ENCODE results near the gene HDC. TPM values are rescaled to one million over a fixed set of nuclear protein-coding genes. Genes with fewer than 3 reads are reported as not detected.

Gene HDC, protein sequence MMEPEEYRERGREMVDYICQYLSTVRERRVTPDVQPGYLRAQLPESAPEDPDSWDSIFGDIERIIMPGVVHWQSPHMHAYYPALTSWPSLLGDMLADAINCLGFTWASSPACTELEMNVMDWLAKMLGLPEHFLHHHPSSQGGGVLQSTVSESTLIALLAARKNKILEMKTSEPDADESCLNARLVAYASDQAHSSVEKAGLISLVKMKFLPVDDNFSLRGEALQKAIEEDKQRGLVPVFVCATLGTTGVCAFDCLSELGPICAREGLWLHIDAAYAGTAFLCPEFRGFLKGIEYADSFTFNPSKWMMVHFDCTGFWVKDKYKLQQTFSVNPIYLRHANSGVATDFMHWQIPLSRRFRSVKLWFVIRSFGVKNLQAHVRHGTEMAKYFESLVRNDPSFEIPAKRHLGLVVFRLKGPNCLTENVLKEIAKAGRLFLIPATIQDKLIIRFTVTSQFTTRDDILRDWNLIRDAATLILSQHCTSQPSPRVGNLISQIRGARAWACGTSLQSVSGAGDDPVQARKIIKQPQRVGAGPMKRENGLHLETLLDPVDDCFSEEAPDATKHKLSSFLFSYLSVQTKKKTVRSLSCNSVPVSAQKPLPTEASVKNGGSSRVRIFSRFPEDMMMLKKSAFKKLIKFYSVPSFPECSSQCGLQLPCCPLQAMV
- total RNA-seq = under 1 TPM in 1 of 2 donors, not detected in 1; 0.31 TPM
- 3.8 TPM for polyA plus RNA-seq (2013, experiment 1 of 2)
- 2.5 TPM for polyA plus RNA-seq (2013, experiment 2 of 2)
- long read RNA-seq, experiment 1 = 0 reads
- long read RNA-seq, experiment 2 = 0 reads
- long read RNA-seq, experiment 3 = 0 reads
- long read RNA-seq, experiment 4 = 0 reads

DNA sequence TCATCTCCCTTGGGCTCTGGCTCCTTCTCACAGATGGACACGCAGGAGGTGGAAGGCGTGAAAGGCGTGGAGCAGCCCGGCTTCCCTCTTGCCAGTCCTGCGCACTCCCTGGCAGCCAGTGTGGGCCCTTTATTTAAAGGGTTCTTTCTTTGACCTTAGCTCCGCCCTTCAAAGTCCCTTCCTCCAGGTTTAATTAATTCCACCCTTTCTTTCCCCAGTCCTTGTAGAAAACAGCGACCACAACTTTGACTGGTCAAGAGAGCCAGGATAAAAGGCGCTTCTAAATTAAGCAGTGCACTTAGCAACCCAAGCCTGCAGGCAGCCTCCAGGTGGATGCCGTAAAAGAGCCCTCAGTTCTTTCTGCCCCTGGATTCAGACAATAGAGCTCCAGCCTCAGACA, at the start of gene HDC:
TSS of gene HDC (minus strand) at position 107 of the 400 bp plus-strand sequence. CDS start at position 4, 103 bp downstream.
- no peaks in the 10 kb centered on the region for H3K27me3 ChIP-seq (ENCODE audit: control insufficient read depth, insufficient read depth, low read length, poor library complexity, severe bottlenecking)
- DNase-seq = peak; percentile 38
- no peak within 1 kb of the TSS for H3K4me3 Mint-ChIP-seq

DNA sequence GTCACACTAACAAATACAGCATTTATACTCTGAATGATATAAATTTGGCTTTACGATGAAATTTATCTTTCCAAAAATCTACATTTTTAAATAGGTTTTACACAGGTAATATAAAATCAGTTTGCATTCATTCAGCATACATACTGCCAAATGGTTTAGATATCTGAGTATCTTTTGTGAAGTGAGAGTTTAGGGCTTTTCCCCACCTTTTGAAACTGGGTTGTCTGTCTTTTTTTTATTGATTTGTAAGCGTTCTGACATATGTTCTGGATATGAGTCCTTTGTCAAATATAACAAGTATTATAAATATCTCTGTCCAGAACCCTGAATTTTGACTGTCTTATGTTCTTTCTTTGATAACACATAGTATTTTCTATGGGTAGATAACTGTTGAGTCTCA, 47.1 kb upstream of the HDC start:
- no peaks in the 10 kb centered on the region for H3K4me1 Mint-ChIP-seq
- no peak overlapping the region for H3K9ac ChIP-seq (ENCODE audit: extremely low read depth, low read length, poor library complexity, severe bottlenecking)
- no peak overlapping the region for H3K27ac ChIP-seq (ENCODE audit: low read depth, low read length)
- peaks cover 17% of the 10 kb centered on the region for H3K9me3 Mint-ChIP-seq
- H3K4me1 ChIP-seq (ENCODE audit: control insufficient read depth, insufficient read depth, low read length) = no peaks in the 10 kb centered on the region
- no peaks in the 10 kb centered on the region for H3K27me3 ChIP-seq (ENCODE audit: control insufficient read depth, insufficient read depth, low read length, poor library complexity, severe bottlenecking)
- peaks cover 24% of the 10 kb centered on the region for H3K36me3 Mint-ChIP-seq (ENCODE audit: low read depth)
- H3K36me3 ChIP-seq (ENCODE audit: control insufficient read depth, insufficient read depth, low read length) = peaks cover 19% of the 10 kb centered on the region
- peaks cover 15% of the 10 kb centered on the region for H3K9me3 ChIP-seq (ENCODE audit: control insufficient read depth, low read length)
- TF ChIP-seq, protein P1, sequence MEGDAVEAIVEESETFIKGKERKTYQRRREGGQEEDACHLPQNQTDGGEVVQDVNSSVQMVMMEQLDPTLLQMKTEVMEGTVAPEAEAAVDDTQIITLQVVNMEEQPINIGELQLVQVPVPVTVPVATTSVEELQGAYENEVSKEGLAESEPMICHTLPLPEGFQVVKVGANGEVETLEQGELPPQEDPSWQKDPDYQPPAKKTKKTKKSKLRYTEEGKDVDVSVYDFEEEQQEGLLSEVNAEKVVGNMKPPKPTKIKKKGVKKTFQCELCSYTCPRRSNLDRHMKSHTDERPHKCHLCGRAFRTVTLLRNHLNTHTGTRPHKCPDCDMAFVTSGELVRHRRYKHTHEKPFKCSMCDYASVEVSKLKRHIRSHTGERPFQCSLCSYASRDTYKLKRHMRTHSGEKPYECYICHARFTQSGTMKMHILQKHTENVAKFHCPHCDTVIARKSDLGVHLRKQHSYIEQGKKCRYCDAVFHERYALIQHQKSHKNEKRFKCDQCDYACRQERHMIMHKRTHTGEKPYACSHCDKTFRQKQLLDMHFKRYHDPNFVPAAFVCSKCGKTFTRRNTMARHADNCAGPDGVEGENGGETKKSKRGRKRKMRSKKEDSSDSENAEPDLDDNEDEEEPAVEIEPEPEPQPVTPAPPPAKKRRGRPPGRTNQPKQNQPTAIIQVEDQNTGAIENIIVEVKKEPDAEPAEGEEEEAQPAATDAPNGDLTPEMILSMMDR (conservative IDR thresholded peaks at IDR 0.05) = no peak
- no peak overlapping the region for H3K4me3 Mint-ChIP-seq
- no peak overlapping the region for H3K27ac Mint-ChIP-seq
- no peak overlapping the region for H3K4me3 ChIP-seq (ENCODE audit: low read length)
- no peaks in the 10 kb centered on the region for H3K27me3 Mint-ChIP-seq (ENCODE audit: insufficient read depth)
- WGBS, 2 experiments (ENCODE audit: insufficient coverage in 1 of 2, insufficient read length in 1 of 2) = no CpG with 5 or more reads among the region's 2 CpGs
- no peak for DNase-seq

More for the DNA sequence above, at the start of gene HDC:
- no peaks in the 10 kb centered on the region for H3K9me3 ChIP-seq (ENCODE audit: control insufficient read depth, low read length)
- TF ChIP-seq, protein P1 (conservative IDR thresholded peaks at IDR 0.05) = no peak
- Mint-ChIP-seq H3K36me3 (ENCODE audit: low read depth) (no peaks in the 10 kb centered on the region), H3K4me1 (peaks cover 12% of the 10 kb centered on the region), H3K27ac (no peak within 1 kb of the TSS), H3K27me3 (ENCODE audit: insufficient read depth) (peaks cover 4% of the 10 kb centered on the region), H3K9me3 (no peaks in the 10 kb centered on the region)
- H3K36me3 ChIP-seq (ENCODE audit: control insufficient read depth, insufficient read depth, low read length) = no peaks in the 10 kb centered on the region
- no peak within 1 kb of the TSS for H3K27ac ChIP-seq (ENCODE audit: low read depth, low read length)
- no peak within 1 kb of the TSS for H3K4me3 ChIP-seq (ENCODE audit: low read length)
- H3K9ac ChIP-seq (ENCODE audit: extremely low read depth, low read length, poor library complexity, severe bottlenecking) = no peak within 1 kb of the TSS
- H3K4me1 ChIP-seq (ENCODE audit: control insufficient read depth, insufficient read depth, low read length) = peaks cover 3% of the 10 kb centered on the region
- 79 to 85% methylated on average over 9 of the region's 9 CpGs for WGBS, 2 experiments (ENCODE audit: insufficient coverage in 1 of 2, insufficient read length in 1 of 2)

DNA sequence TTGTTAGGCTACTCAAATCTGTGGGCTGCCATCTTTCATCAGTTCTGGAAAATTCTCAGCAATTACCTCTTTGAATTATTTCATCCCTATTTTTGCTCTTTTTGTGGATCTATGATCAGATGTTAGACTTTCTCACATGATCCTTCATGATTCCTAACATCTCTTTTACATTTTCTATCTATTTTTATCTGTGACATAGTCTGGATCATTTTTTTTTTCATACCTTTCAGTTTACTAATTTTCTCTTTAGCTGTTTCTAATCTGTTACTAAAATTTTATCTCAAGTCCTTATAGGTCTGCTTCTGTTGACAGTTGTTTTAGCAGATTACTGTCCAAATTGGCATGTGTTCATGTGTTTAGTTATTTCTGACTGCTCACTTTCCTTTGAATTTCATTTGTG, 42.3 kb upstream of the HDC start:
- Histone ChIP-seq H3K36me3 (ENCODE audit: control insufficient read depth, insufficient read depth, low read length) (peaks cover 53% of the 10 kb centered on the region), H3K27me3 (ENCODE audit: control insufficient read depth, insufficient read depth, low read length, poor library complexity, severe bottlenecking) (no peaks in the 10 kb centered on the region), H3K9me3 (ENCODE audit: control insufficient read depth, low read length) (peaks cover 28% of the 10 kb centered on the region), H3K27ac (ENCODE audit: low read depth, low read length) (no peak overlapping the region), H3K4me1 (ENCODE audit: control insufficient read depth, insufficient read depth, low read length) (no peaks in the 10 kb centered on the region), H3K9ac (ENCODE audit: extremely low read depth, low read length, poor library complexity, severe bottlenecking) (no peak overlapping the region), H3K4me3 (ENCODE audit: low read length) (peak overlapping the region; percentile 7)
- Mint-ChIP-seq H3K36me3 (ENCODE audit: low read depth) (peaks cover 52% of the 10 kb centered on the region), H3K27me3 (ENCODE audit: insufficient read depth) (no peaks in the 10 kb centered on the region), H3K4me3 (no peak overlapping the region), H3K27ac (no peak overlapping the region), H3K4me1 (no peaks in the 10 kb centered on the region), H3K9me3 (peaks cover 26% of the 10 kb centered on the region)
- DNase-seq = no peak
- TF ChIP-seq, protein P1 (conservative IDR thresholded peaks at IDR 0.05) = no peak

Measured in endodermal cell (in vitro differentiated cells).